HEK293T (cell line): ENCODE measurements around the gene GAB1.

Experiments used
- BHLHE40 ChIP-seq: fragments of 450-650 bp; IDR thresholded peaks from 2 replicates; pipeline ENCODE4 v1.6.1; 2016; ENCODE audit warnings: mild to moderate bottlenecking, moderate library complexity, borderline replicate concordance
- CTBP1 ChIP-seq: fragments of 450-650 bp; IDR thresholded peaks from 2 replicates; pipeline ENCODE4 v1.6.1; 2016; ENCODE audit warnings: borderline replicate concordance
- FOXA1 ChIP-seq: fragments of 450-650 bp; IDR thresholded peaks from 2 replicates; pipeline ENCODE4 v1.6.1; 2016; ENCODE audit warnings: mild to moderate bottlenecking
- FOXK2 ChIP-seq: fragments of 450-650 bp; IDR thresholded peaks from 2 replicates; pipeline ENCODE4 v1.6.1; 2016; ENCODE audit warnings: mild to moderate bottlenecking
- FOXM1 ChIP-seq: fragments of 450-650 bp; IDR thresholded peaks from 2 replicates; pipeline ENCODE4 v1.6.1; 2017; ENCODE audit warnings: mild to moderate bottlenecking, borderline replicate concordance
- NFRKB ChIP-seq: fragments of 450-650 bp; IDR thresholded peaks from 2 replicates; pipeline ENCODE4 v1.6.1; 2016; ENCODE audit warnings: mild to moderate bottlenecking, moderate library complexity
- SP1 ChIP-seq: fragments of 450-650 bp; IDR thresholded peaks from 2 replicates; pipeline ENCODE4 v1.6.1; 2017

DNA sequence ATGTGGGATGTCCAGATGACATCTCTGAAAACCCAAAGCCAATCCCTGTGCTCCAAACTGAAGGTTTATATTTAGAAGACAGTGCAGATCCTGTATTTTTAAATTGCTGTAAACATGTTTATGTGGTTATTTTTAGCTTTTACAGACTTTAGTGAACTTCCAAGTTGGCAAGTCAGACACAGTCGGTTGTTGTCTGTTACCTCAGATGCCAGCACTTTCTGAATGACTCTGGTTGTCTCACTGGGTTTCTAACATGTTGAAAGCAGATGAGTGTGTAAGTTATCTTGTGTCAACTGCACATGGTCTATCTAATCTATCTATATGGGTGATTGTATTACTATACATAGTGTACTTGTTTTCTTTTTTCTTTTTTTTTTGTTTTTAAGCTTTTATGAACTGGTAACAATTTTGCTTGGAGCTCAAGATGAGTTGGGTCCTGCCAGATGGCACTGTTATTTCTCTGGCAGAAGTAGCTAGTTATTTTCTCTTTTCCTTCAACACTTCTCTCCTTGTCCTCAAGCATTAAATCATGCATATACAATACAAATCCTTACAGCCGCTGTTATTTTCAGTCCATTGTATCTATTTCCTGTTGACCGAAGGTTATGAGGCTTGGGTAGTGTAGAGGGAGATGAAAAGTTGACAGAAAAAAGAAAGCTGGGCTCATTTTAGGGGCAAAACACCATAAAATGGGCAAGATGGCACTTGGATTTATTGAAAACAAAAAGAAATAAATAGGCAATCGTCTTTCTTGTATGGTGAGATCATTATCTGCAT is 66.3 kb downstream of the GAB1 start:
- TF ChIP-seq FOXM1 = no peak
- no peak for TF ChIP-seq FOXK2
- no peak for TF ChIP-seq NFRKB
- no peak for TF ChIP-seq FOXA1
- no peak for TF ChIP-seq BHLHE40
- TF ChIP-seq SP1 = no peak
- TF ChIP-seq CTBP1 = no peak
